K562 (cell line): Measurements from ENCODE around the gene CD52. TPM values are rescaled to one million over a fixed set of nuclear protein-coding genes. Genes with fewer than 3 reads are reported as not detected.

ENCODE experiments used
- FOXJ2 ChIP-seq: fragments of 200-800 bp; sonication (Bioruptor generic); IDR thresholded peaks from 2 replicates; pipeline ENCODE4 v1.6.1; 2016; ENCODE audit warnings: missing genetic modification characterization, missing compliant biosample characterization
- HEY1 ChIP-seq: fragments of 250-450 bp; sonication (Bioruptor Pico); IDR thresholded peaks from 2 replicates; pipeline ENCODE4 v1.5.0; 2020; ENCODE audit warnings: mild to moderate bottlenecking, moderate library complexity, borderline replicate concordance
- IRF1 ChIP-seq: sonication (generic); formaldehyde crosslinking; IDR thresholded peaks from 2 replicates; pipeline ENCODE4 v1.8.0; 2022; ENCODE audit warnings: missing genetic modification reagents, mild to moderate bottlenecking, borderline replicate concordance
- NCOR1 ChIP-seq: fragments of 450-650 bp; IDR thresholded peaks from 2 replicates; pipeline ENCODE4 v1.6.1; 2016; ENCODE audit warnings: mild to moderate bottlenecking, moderate library complexity
- NFE2L1 ChIP-seq: fragments of 450-650 bp; IDR thresholded peaks from 2 replicates; pipeline ENCODE4 v1.6.1; 2016; ENCODE audit warnings: missing genetic modification characterization, low read depth, mild to moderate bottlenecking, missing compliant biosample characterization, moderate library complexity, borderline replicate concordance
- POLR3G ChIP-seq: IDR thresholded peaks from 2 replicates; pipeline ENCODE4 v1.6.1; 2011; ENCODE audit not compliant: insufficient read length, insufficient replicate concordance; ENCODE audit errors: extremely low read depth
- SAP30 ChIP-seq: fragments of 200-600 bp; sonication (generic); IDR thresholded peaks from 2 replicates; pipeline ENCODE4 v1.6.1; 2012; ENCODE audit warnings: borderline replicate concordance, low read depth, mild to moderate bottlenecking, moderate library complexity, low read length, control low read depth, inconsistent platforms; ENCODE audit not compliant: insufficient read depth, poor library complexity, severe bottlenecking
- SMAD1 ChIP-seq: fragments of 150-350 bp; IDR thresholded peaks from 2 replicates; pipeline ENCODE4 v1.6.1; 2014; ENCODE audit warnings: low read length, low read depth; ENCODE audit not compliant: partially characterized antibody
- SRF ChIP-seq, 2 experiments: fragments of 250-450, 450-650 bp in 1 of 2; sonication (Bioruptor Pico) in 1 of 2; sonication (generic) in 1 of 2; formaldehyde crosslinking; IDR thresholded peaks; 2 replicates each; pipeline versions ENCODE4 v1.5.0 to v1.5.1; 2020 to 2022; ENCODE audit warnings: mild to moderate bottlenecking in 1 of 2, missing genetic modification reagents in 1 of 2
- TCF15 ChIP-seq: fragments of 250-450 bp; sonication (Bioruptor Pico); IDR thresholded peaks from 2 replicates; pipeline ENCODE4 v1.8.0; 2022; ENCODE audit warnings: moderate library complexity, mild to moderate bottlenecking, inconsistent platforms
- TEAD4 ChIP-seq, 2 experiments: sonication (generic) in 1 of 2; formaldehyde crosslinking in 1 of 2; IDR thresholded peaks; 2 replicates each; pipeline versions ENCODE4 v1.6.1 to v1.8.0; 2012 to 2022; ENCODE audit warnings: borderline replicate concordance in 1 of 2, inconsistent platforms in 1 of 2, low read length in 1 of 2, mild to moderate bottlenecking in 1 of 2, missing genetic modification reagents in 1 of 2
- TFAP4 ChIP-seq: sonication (generic); formaldehyde crosslinking; IDR thresholded peaks from 2 replicates; pipeline ENCODE4 v1.8.0; 2022; ENCODE audit warnings: missing genetic modification reagents, mild to moderate bottlenecking, moderate library complexity, borderline replicate concordance
- XRCC3 ChIP-seq: fragments of 450-650 bp; IDR thresholded peaks from 2 replicates; pipeline ENCODE4 v1.6.1; 2017; ENCODE audit warnings: mild to moderate bottlenecking, moderate library complexity
- ZBTB26 ChIP-seq: fragments of 450-650 bp; formaldehyde crosslinking; IDR thresholded peaks from 2 replicates; pipeline ENCODE4 v1.4.0; 2022; ENCODE audit warnings: missing genetic modification characterization
- ZNF507 ChIP-seq: conservative IDR thresholded peaks from 2 replicates; pipeline ENCODE4 v1.6.1; 2017; ENCODE audit warnings: missing genetic modification characterization, missing compliant biosample characterization
- ZNF592 ChIP-seq: fragments of 450-650 bp; IDR thresholded peaks from 2 replicates; pipeline ENCODE4 v1.6.1; 2017; ENCODE audit warnings: antibody characterized with exemption, mild to moderate bottlenecking
- ZNF644 ChIP-seq: fragments of 200-800 bp; sonication (Bioruptor generic); IDR thresholded peaks from 2 replicates; pipeline ENCODE4 v1.6.1; 2016; ENCODE audit warnings: low read depth, missing genetic modification characterization, missing compliant biosample characterization
- ZSCAN29 ChIP-seq: fragments of 450-650 bp; IDR thresholded peaks from 2 replicates; pipeline ENCODE4 v1.6.1; 2017
- polyA plus RNA-seq, 8 experiments: library from polyadenylated mRNA; depleted of rRNA in 4 of 8; stranded (reverse) in 5 of 8; unstranded in 3 of 8; fragments of >200 nt; fragmentation: Nextera tagmentation in 2 of 8; fragmentation: Illumina TruSeq in 1 of 8; extraction: Ambion mirVana in 2 of 8; extraction: Trizol in 1 of 8; gene quantifications; 2 replicates each; pipeline versions ENCODE4 v1.2.1 to v1.2.3, GENCODE V29; 2011 to 2014; ENCODE audit warnings: inconsistent platforms in 1 of 8, missing spikeins in 1 of 8
- total RNA-seq, 7 experiments: library from RNA; depleted of rRNA in 6 of 7; stranded (reverse); fragments of >200 nt in 6 of 7; fragmentation: Illumina TruSeq in 2 of 7; extraction: Trizol in 2 of 7; gene quantifications; 2 replicates each; pipeline versions ENCODE4 v1.2.1 to v1.2.3, GENCODE V29; 2011 to 2021; ENCODE audit warnings: low replicate concordance in 1 of 7

The CD52 gene
- total and polyA plus RNA-seq, 9 of the 15 experiments (the other 6 are each of a cell fraction or from before 2014, with no cell fraction given): 34.9 to 488 (median 173) TPM

- TF ChIP-seq TFAP4 (peak; percentile 70; the same call in 1 of the 2 replicates), IRF1 (no peak), NCOR1 (no peak), SMAD1 (no peak), TEAD4 (IDR thresholded peaks at IDR 0.05; ENCODE audit: low read length) (no peak), TEAD4 (CRISPR knock-in tag; IDR thresholded peaks at IDR 0.05; ENCODE audit: borderline replicate concordance) (no peak), XRCC3 (no peak), ZBTB26 (CRISPR knock-in tag) (no peak), ZNF592 (no peak; the same call in 1 of the 2 replicates), TCF15 (no peak), ZSCAN29 (no peak), SRF (CRISPR knock-in tag; IDR thresholded peaks at IDR 0.05) (peak in 1 of 2 experiments; percentile 59; a peak in 1 of 4 replicates), POLR3G (no peak), ZNF644 (tag) (no peak), HEY1 (CRISPR knock-in tag) (no peak), FOXJ2 (tag) (peak; percentile 97), SAP30 (peak; percentile 100), ZNF507 (tag) (no peak), NFE2L1 (tag) (no peak)
Measured at GRCh38 chr1:26306290-26307229, 11.2 kb upstream of the CD52 start, which contains the start of gene UBXN11 (continued).
